ENCODE data around the gene PODXL2.
"Not testable (repeated sequence)": the region's sequence is repeated elsewhere in the genome, so short reads cannot be mapped to it uniquely, and the experiment has no call there.

The PODXL2 gene

GRCh38 chr3:127699416-127700300, 70.7 kb downstream of the PODXL2 start:
- no peak overlapping the region for H3K27ac ChIP-seq
- DNase-seq (ENCODE audit: low read depth, low spot score) = no peak

DNA sequence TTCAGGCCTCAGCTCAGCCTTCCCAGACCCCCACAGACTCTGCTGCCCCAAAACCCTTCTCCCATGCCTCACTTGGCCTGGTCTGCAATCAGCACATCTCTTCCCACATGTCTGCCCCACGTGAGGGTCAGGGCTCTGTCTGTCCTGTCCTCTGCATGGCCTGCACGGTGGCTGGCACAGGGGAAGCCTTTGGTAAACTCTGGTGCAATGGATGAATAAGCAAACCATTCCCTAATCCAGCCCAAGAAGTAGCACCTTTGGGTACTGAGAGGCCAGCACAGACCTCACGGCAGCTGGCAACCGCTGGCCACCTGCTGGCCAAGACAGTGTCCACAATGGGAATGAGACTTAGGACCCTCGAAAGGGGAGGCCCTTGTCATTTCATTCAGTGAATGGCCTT, 71.4 kb downstream of the PODXL2 start:
- H3K27ac ChIP-seq = no peak overlapping the region
- DNase-seq (ENCODE audit: low read depth, low spot score) = no peak

GRCh38 chr3:127701280-127701911, 72.4 kb downstream of the PODXL2 start:
- no peak for DNase-seq (ENCODE audit: low read depth, low spot score)
- no peak overlapping the region for H3K27ac ChIP-seq

DNA sequence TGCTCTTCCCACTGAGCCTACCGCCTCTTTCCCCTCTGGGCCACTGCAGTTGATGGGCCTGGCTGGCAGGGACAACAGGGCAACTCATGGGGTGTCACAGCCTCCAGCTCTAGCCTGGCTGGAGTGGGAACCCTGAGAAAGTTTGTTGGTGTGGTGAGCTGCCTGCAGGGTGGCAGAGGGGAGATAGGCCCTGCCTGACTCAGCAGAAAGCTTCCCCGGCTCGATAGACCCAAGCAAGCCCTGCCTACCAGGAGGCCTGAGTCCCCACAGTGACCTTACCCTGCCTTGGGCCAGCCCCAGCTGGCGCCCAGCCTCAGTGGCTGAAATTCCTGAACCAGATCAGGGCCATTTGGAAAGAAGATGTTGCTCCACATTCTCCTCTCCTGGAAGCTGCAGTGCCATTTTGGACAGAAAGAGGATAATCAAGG, 73.2 kb downstream of the PODXL2 start:
- DNase-seq (ENCODE audit: low read depth, low spot score) = no peak
- no peak overlapping the region for H3K27ac ChIP-seq

DNA sequence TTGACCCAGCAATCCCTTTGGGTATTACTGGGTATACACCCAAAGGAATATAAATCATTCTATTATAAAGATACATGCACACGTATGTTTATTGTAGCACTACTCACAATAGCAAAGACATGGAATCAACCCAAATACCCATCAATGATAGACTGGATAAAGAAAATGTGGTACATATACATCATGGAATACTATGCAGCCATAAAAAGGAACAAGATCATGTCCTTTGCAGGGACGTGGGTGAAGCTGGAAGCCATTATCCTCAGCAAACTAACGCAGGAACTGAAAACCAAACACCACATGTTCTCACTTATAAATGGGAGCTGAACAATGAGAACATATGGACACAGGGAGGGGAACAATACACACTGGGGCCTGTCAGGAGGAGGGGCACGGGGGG, 75.9 kb downstream of the PODXL2 start:
- not testable (repeated sequence) for DNase-seq (ENCODE audit: low read depth, low spot score); H3K27ac ChIP-seq

DNA sequence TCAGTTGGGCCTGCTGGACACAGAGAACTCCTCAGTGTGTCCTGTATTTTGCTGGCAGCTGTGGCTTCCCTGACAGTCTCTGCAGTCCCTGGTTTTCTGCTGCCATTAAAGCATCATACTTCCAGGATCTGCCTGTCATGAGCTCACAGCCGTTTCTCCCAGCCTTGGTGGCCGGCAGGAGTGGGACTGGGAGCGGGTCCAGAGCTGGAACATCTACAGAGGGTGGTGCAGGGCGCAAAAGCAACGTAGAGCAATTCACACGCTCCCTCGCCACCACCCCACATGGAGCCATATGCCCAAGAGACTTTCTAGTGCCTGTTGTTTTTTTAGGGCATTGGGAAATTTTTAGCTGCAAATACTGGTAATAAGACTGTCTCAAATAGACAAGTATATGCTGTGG, 77.3 kb downstream of the PODXL2 start:
- no peak for DNase-seq (ENCODE audit: low read depth, low spot score)
- no peak overlapping the region for H3K27ac ChIP-seq

DNA sequence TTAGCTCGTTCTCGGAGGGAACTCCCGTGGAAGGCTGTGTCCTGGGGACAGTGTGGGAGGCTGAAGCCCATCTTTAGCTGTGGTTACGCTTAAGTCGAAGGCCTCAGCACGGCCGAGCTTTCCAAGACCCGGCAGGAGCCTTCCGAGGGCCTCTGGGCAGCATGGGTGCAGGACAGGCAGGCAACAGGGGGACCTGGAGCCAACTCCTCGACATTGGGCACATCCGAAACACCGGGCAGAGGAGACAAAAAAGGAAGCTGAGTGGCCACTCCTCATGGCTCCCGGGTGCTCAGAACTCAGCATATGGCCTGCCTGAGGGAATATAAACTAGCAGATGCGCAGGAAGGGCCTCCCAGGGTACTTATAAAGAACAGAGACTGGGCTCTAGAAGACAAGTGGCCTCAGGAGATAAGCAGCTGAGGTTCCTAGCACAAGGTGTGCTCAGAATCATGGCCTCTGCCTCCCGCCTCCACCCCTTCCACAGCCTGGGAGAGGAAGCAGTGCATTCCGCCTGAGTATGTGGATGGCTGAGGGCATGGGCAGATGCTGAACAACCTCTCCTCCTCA, 77.9 kb downstream of the PODXL2 start:
- no peak for DNase-seq (ENCODE audit: low read depth, low spot score)
- no peak overlapping the region for H3K27ac ChIP-seq

DNA sequence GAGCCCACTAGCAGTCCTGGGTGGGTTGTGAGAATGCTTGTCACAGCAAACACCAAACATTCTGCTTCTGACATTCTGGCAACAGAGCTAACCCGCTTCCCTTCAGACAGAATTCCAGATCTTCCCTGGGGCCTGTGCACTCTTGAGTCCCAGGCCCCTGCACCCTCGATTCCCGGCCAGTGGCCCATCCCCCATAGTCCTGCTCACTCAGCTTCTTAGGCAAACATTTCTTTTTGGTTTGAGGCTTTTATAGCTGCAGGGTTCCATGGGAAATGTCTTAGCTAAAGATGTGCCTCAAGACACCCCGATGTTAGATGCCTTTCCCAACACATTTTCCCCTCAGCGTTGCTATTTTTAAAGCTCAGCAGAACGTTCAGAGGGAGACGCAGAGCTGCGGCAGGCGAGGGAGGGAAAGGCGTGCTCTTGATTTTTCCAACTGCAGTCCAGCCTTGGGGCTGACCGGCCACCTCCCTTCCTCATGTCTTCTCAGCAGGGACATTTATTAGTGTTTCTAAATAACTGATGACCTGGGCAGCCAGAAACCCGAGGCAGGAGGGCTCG, 78.9 kb downstream of the PODXL2 start:
- no peak overlapping the region for H3K27ac ChIP-seq
- no peak for DNase-seq (ENCODE audit: low read depth, low spot score)

DNA sequence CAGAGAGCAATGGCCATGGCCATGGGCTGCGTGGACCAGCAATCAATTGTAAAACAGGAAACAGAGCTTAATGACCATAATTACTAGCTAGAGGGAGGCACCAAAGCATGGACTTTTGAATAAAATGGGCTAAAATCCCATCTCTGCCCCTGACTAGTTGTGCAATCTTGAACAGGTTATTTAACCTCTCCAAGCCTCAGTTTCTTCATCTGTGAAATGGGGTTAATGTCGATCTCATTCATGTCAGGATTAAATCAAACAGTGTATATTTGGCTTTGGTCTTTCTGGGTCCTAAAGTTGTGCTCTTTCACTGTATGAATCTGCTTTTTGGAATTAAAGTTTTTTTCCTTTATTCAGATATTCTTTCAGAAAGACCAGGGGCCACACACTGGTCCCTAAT, 79.9 kb downstream of the PODXL2 start:
- no peak for DNase-seq (ENCODE audit: low read depth, low spot score)

GRCh38 chr3:127709320-127710060, 80.5 kb downstream of the PODXL2 start:
- no peak for DNase-seq (ENCODE audit: low read depth, low spot score)
- H3K27ac ChIP-seq = no peak overlapping the region

More for the DNA sequence above, 79.9 kb downstream of the PODXL2 start:
- no peak overlapping the region for H3K27ac ChIP-seq

DNA sequence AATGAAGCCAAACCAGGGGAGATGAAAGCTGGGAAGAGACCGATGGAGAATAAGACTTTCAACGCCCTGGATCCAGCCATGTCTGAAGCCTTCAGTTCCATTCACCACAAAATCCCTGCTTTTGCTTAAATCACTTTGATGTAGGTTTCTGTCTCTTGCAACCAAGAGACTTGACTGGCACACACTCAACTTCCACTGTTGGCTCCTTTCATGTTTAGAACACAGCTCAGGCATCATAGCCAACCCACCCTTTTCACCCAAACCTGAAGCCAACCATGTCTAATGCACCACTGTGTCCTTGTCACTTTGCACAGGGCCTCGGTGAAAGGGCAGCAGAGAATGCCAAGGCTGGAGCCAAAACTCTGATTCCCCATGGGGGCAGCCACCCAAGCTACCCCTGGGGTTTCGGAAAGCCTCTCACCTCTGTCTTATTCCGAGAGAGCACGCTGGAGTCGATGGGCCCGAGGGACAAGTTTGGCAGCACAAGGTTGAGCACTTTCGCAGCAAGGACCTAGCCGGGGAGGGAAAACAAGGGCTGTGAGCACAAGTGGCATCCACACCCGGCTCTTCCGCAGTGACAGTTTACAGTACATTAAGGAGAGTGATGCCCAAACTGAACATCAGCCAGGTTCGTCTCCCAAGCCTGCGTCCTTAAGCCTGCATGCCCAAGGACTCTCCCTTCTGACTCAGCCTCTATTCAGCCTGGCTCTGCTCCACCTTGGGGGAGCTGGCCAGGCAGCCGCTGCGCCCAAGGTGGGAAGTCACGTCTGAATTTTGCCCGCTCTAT, 81.4 kb downstream of the PODXL2 start:
- H3K27ac ChIP-seq = no peak overlapping the region
- DNase-seq (ENCODE audit: low read depth, low spot score) = no peak

GRCh38 chr3:127711021-127711695, 82.2 kb downstream of the PODXL2 start:
- no peak overlapping the region for H3K27ac ChIP-seq
- DNase-seq (ENCODE audit: low read depth, low spot score) = no peak

DNA sequence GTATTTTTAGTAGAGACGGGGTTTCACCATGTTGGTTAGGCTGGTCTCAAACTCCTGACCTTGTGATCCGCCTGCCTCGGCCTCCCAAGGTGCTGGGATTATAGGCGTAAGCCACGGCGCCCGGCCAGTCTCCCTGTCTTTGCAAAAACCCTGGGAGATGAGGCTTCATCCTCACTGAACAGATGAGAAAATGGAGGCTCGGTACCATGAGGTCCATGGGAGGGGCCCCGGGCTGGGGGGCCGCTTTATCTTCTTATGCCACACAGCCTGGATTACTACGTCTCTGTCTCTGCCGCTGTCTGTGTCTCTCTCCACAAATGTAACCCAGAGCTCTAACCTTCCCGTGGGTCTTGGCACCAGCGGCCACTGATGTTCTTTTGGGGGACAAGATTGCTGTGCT, 82.9 kb downstream of the PODXL2 start:
- DNase-seq (ENCODE audit: low read depth, low spot score) = no peak

GRCh38 chr3:127712461-127712860, 83.5 kb downstream of the PODXL2 start:
- no peak for DNase-seq (ENCODE audit: low read depth, low spot score)

More for the DNA sequence above, 82.9 kb downstream of the PODXL2 start:
- H3K27ac ChIP-seq = no peak overlapping the region

DNA sequence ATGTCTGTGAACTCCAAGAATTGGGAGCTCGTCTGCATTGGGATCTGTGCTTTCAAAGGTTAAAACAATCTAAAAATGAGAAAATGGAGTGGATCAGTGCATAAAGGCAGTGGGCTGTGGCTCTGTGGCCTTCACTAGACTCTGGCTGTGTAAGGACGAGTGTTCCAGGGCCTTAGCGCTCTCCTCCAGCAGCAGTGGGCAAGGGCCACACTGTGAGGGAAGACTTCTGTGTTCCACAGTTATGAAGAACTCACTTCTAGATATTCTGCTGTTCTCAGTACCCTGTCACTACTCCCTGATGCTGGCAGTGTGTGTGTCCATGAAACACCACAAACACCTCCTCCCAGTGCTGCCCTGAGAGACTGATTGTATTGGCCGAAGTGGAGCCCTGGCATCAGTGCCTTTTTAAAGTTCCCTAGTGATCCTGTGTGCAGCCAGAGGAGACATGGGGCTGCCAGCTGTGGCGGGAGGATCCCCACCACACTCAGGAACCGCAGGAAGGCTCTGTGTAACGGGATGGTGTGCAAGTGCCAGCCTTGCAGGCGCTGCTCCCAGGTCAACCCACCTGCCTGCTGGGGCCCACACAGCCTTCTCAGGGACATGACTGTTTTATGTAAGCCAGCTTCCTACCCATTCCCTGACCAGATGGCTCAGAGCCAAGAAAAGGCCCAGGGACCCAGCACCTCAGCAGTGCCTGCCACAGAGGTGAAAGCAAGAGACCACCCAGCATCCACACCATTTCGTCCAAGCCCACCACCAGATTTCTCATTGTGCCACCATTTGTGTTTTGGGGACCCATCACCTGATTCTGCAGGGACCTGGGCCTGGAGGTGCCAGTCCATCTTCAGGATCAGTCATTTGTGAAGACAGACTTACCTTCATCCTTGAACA, 84.1 kb downstream of the PODXL2 start:
- H3K27ac ChIP-seq = no peak overlapping the region
- no peak for DNase-seq (ENCODE audit: low read depth, low spot score)

More at GRCh38 chr3:127712461-127712860, 83.5 kb downstream of the PODXL2 start:
- no peak overlapping the region for H3K27ac ChIP-seq

DNA sequence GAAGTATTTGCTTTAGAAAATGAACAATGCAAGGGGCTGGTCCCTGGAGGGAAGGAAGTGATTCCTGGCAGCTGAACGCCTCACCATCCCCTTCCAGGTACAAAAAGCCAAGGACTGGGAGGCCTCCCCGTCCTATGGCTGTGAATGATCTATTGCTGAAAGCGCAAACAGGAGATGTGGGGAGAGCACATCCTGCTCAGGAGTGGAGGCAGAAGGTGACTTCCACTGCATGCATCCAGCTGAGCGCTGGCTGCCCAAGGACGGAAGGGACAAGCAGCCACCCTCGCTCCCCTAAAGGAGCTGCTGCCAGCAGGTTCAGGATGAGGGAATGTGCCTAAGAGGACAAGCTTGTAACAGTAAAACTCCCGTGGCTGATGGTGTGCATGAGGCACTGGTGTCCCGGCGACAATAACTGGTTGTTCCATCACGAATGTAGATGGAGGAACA, 85.2 kb downstream of the PODXL2 start:
- H3K27ac ChIP-seq = no peak overlapping the region
- no peak for DNase-seq (ENCODE audit: low read depth, low spot score)

DNA sequence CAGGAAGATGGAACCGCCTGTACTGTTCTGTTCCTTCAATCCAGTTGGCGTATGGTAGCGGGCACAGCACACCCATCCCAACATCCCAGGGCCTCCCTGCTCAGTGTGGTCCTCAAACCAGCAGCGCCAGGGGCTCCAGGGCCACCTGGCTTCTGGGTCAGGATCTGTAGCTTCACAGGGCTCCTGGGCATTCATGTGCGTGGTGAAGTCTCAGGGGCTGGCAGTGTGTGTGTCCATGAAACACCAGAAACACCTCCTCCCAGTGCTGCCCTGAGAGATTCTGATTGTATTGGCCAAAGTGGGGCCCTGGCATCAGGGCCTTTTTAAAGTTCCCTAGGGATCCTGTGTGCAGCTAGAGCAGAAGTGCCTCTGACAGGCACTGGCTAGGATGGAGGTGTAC, 85.9 kb downstream of the PODXL2 start:
- no peak overlapping the region for H3K27ac ChIP-seq
- DNase-seq (ENCODE audit: low read depth, low spot score) = no peak

- H3K27ac ChIP-seq = no peak overlapping the region
- no peak for DNase-seq (ENCODE audit: low read depth, low spot score)
Measured at GRCh38 chr3:127715532-127715931, 86.5 kb downstream of the PODXL2 start.
